Right atrium auricular region (tissue), 2 donors: Measurements from ENCODE around the gene DBX2. TPM values are rescaled to one million over a fixed set of nuclear protein-coding genes. Genes with fewer than 3 reads are reported as not detected.

Experiments
- DNase-seq: peaks from one replicate; pipeline ENCODE4 v3.0.0-alpha.2; 2019; ENCODE audit warnings: low spot score
- H3K27ac ChIP-seq, 2 donors: fragments of 200-600 bp; sonication (generic); 1 replicate in 1 of 2; 2 replicates in 1 of 2; pipeline ENCODE4 v1.5.1; 2016 to 2019
- H3K27me3 ChIP-seq, 2 donors: fragments of 200-600 bp; sonication (generic); one replicate each; pipeline versions ENCODE4 v1.5.1 to v1.6.0; 2017 to 2019
- H3K36me3 ChIP-seq: fragments of 200-600 bp; sonication (generic); one replicate; pipeline ENCODE4 v1.5.1; 2016
- H3K4me1 ChIP-seq, 2 donors: fragments of 200-600 bp; sonication (generic); one replicate each; pipeline versions ENCODE4 v1.5.1 to v1.6.0; 2017 to 2019
- H3K4me3 ChIP-seq, 2 donors: fragments of 200-600 bp; sonication (generic); 1 replicate in 1 of 2; 2 replicates in 1 of 2; pipeline ENCODE4 v1.5.1; 2017 to 2019; ENCODE audit warnings: mild to moderate bottlenecking in 1 of 2, moderate library complexity in 1 of 2
- H3K9me3 ChIP-seq, 2 donors: fragments of 200-600 bp; sonication (generic); one replicate each; pipeline ENCODE4 v1.5.1; 2019
- CTCF ChIP-seq, 2 donors: fragments of 200-600 bp; sonication (generic); IDR thresholded peaks; one replicate each; pipeline ENCODE4 v1.5.1; 2019; ENCODE audit warnings: antibody characterized with exemption in 2 of 2
- total RNA-seq, 2 donors: library from RNA; depleted of rRNA; stranded (reverse); fragments of >200 nt; gene quantifications; one replicate each; pipeline ENCODE4 v1.1.0, GENCODE V29; 2016

DBX2 gene
- total RNA-seq, 2 donors from 2014 or later = 0.19 to 0.51 TPM

GRCh38 chr12:45077251-45077650, 26.4 kb upstream of the DBX2 start:
- DNase-seq = no peak
- H3K9me3 ChIP-seq = no peaks in the 10 kb centered on the region
- no peak overlapping the region for H3K27ac ChIP-seq
- no peaks in the 10 kb centered on the region for H3K4me1 ChIP-seq
- H3K4me3 ChIP-seq = no peak overlapping the region
- no peaks in the 10 kb centered on the region for H3K36me3 ChIP-seq
- H3K27me3 ChIP-seq = no peaks in the 10 kb centered on the region
- TF ChIP-seq CTCF (IDR thresholded peaks at IDR 0.05) = no peak

- no peak overlapping the region for H3K4me3 ChIP-seq
- H3K36me3 ChIP-seq = no peaks in the 10 kb centered on the region
- H3K27ac ChIP-seq = no peak overlapping the region
- H3K27me3 ChIP-seq = no peaks in the 10 kb centered on the region
- no peaks in the 10 kb centered on the region for H3K4me1 ChIP-seq
- no peak for TF ChIP-seq CTCF (IDR thresholded peaks at IDR 0.05)
- no peak for DNase-seq
- H3K9me3 ChIP-seq = no peaks in the 10 kb centered on the region
Observed at GRCh38 chr12:45076417-45077026, 25.6 kb upstream of the DBX2 start.

GRCh38 chr12:45075587-45076282, 24.8 kb upstream of the DBX2 start:
- Histone ChIP-seq H3K4me1 (no peaks in the 10 kb centered on the region), H3K27me3 (no peaks in the 10 kb centered on the region), H3K9me3 (no peaks in the 10 kb centered on the region), H3K4me3 (no peak overlapping the region), H3K27ac (no peak overlapping the region), H3K36me3 (no peaks in the 10 kb centered on the region)
- DNase-seq = no peak
- TF ChIP-seq CTCF (IDR thresholded peaks at IDR 0.05) = no peak

GRCh38 chr12:45065125-45065626, 14.3 kb upstream of the DBX2 start:
- no peaks in the 10 kb centered on the region for H3K36me3 ChIP-seq
- no peaks in the 10 kb centered on the region for H3K27me3 ChIP-seq
- no peak overlapping the region for H3K4me3 ChIP-seq
- no peaks in the 10 kb centered on the region for H3K4me1 ChIP-seq
- H3K27ac ChIP-seq = no peak overlapping the region
- DNase-seq = no peak
- H3K9me3 ChIP-seq = no peaks in the 10 kb centered on the region
- no peak for TF ChIP-seq CTCF (IDR thresholded peaks at IDR 0.05)

- Histone ChIP-seq H3K36me3 (no peaks in the 10 kb centered on the region), H3K27me3 (no peaks in the 10 kb centered on the region), H3K9me3 (no peaks in the 10 kb centered on the region), H3K4me1 (no peaks in the 10 kb centered on the region), H3K4me3 (no peak overlapping the region), H3K27ac (no peak overlapping the region)
- TF ChIP-seq CTCF (IDR thresholded peaks at IDR 0.05) = no peak
- no peak for DNase-seq
Observed at GRCh38 chr12:45060976-45061375, 10.1 kb upstream of the DBX2 start.
